Measurements from ENCODE around the gene SH2D7. TPM values are rescaled to one million over a fixed set of nuclear protein-coding genes. Genes with fewer than 3 reads are reported as not detected.

The SH2D7 gene
- not detected in 2 replicates for total RNA-seq (2014; rRNA removed; shearing (Covaris generic))

GRCh38 chr15:78092261-78093041 is at the start of gene SH2D7:
SH2D7 (plus strand) TSS chr15:78092561; CDS start chr15:78092585, 24 bp downstream.

GRCh38 chr15:78077053-78077870 is 15.1 kb upstream of the SH2D7 start, which contains the start of gene TBC1D2B:
TBC1D2B (minus strand) TSS chr15:78077711; CDS start chr15:78077652, 59 bp downstream.

GRCh38 chr15:78131295-78132061 is 39.1 kb downstream of the SH2D7 start, which contains the start of gene CIB2:
CIB2 (minus strand) TSS chr15:78131445; CDS start chr15:78131215, 230 bp downstream.

GRCh38 chr15:78149068-78149804 is 56.9 kb downstream of the SH2D7 start, which contains the start of gene IDH3A:
IDH3A (plus strand) TSS chr15:78149362; CDS start chr15:78149404, 42 bp downstream.

Small RNAs within 50 kb of the gene (small RNA-seq; reads per million reads assigned to genes)
- not detected for gene RF00092

Other genes starting within 250 kb of the SH2D7 start
- gene TBC1D2B, start 14.8 kb upstream of the SH2D7 start, total RNA-seq (2014; rRNA removed; shearing (Covaris generic)), result 10.4 and 11.6 TPM in 2 replicates
- 0.64 and 5.3 TPM in 2 replicates for gene CIB2, start 38.9 kb downstream of the SH2D7 start, total RNA-seq (2014; rRNA removed; shearing (Covaris generic))
- 44.9 and 62.7 TPM in 2 replicates for gene IDH3A, start 56.8 kb downstream of the SH2D7 start, total RNA-seq (2014; rRNA removed; shearing (Covaris generic))
- gene ACSBG1, start 142.0 kb downstream of the SH2D7 start, total RNA-seq (2014; rRNA removed; shearing (Covaris generic)), result 0.19 TPM in 1 of 2 replicates, not detected in the other
- not detected in 2 replicates for gene DNAJA4, start 172.0 kb downstream of the SH2D7 start, total RNA-seq (2014; rRNA removed; shearing (Covaris generic))
- 60.2 and 72.2 TPM in 2 replicates for gene SKIC8, start 207.0 kb downstream of the SH2D7 start, total RNA-seq (2014; rRNA removed; shearing (Covaris generic))
- gene CRABP1, start 247.8 kb downstream of the SH2D7 start, total RNA-seq (2014; rRNA removed; shearing (Covaris generic)), result not detected in 2 replicates

All from A375 (cell line).